ENCODE data around the gene DMBT1.

- no peak for TF ChIP-seq POLR2AphosphoS5 (IDR thresholded peaks at IDR 0.05)
- no peak for TF ChIP-seq CTCF (IDR thresholded peaks at IDR 0.05)
These were observed 29.6 kb downstream of the DMBT1 start for GRCh38 chr10:122590153-122590552.
